GM03348 (cell line): ENCODE measurements around the gene JSRP1.
A peak's percentile ranks its signal among the peaks of the same experiment; 100 is the strongest.

Experiments
- DNase-seq: peaks from one replicate; pipeline ENCODE4 v3.0.0; 2012; ENCODE audit warnings: low spot score

The JSRP1 gene

DNA sequence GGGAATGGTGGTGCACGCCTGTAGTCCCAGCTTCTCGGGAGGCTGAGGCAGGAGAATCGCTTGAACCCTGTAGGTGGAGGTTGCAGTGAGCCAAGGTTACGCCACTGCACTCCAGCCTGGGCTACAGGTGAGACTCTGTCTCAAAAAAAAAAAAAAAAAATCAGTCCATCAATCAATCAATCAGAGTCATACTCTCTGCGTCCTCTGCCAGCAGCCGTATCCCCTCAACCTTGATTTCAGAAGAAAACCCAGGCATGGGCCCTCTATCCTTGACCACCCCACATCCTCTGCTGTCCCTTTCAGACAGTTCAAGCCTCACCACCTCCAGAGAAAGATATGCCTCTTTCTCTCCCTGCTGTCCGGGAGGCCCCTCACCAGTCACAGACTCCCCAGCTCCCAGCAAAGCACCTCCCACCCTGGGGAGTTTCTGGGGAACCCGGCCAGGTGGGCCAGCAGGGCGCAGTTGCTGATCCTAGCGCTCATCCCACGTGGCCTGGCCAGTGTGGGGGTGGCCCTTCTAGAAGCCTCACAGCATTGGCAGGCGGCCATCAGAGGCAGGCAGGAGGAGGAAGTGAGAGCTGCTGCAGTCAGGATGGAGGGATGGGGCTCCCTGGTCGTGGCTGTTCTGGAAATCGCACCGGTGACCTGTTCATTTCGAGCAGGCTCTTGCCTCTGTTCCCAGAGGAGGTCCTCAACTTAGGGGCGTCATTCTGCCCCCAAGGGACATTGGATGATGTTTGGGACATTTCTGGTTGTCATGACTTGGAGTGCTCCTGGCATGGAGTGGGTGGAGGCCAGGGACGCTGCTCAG, 10.2 kb upstream of the JSRP1 start:
- DNase-seq = peak; percentile 88

GRCh38 chr19:2261438-2262172, 5.4 kb upstream of the JSRP1 start:
- DNase-seq = no peak

GRCh38 chr19:2260341-2260805, 4.2 kb upstream of the JSRP1 start:
- DNase-seq = no peak

- DNase-seq = no peak
These were observed 3.1 kb upstream of the JSRP1 start for GRCh38 chr19:2259336-2259735.

- DNase-seq = no peak
These were observed 938 bp downstream of the JSRP1 start for GRCh38 chr19:2255112-2255845.

DNA sequence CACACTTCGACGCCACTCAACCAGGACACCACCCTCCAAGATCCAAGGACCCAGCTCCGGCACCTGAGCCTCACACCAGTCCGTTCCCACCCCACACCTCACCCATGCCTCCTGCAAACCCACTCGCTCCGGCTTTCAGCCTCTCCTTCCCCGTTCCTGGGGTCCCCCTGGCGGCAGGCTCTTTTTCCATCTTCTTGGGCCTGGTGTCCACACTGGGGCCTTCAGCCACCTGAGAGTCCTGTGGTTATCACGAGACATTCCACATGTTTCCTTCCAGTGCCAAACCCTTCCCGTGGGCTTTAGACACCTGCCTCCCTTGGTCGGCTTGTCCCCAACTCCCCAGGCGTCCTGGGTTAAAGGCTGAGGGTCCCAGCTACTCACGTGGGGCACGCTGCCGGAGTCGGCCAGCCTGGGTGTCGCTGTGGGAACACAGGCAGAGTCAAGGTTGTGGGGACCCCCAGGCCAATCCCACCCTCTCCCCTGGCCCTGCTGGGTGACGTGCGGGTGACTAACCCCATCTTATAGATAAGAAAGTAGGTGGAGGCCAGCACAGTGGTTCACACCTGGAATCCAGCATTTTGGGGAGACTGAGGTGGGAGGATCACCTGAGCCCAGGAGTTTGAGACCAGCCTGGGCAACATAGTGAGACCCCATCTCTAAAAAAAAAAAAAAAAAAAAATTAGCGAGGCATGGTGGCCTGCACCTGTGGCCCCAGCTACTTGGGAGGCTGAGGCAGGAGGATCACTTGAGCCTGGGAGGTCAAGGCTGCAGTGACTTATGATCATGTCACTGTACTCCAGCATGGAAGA, 1.9 kb downstream of the JSRP1 start:
- no peak for DNase-seq

DNA sequence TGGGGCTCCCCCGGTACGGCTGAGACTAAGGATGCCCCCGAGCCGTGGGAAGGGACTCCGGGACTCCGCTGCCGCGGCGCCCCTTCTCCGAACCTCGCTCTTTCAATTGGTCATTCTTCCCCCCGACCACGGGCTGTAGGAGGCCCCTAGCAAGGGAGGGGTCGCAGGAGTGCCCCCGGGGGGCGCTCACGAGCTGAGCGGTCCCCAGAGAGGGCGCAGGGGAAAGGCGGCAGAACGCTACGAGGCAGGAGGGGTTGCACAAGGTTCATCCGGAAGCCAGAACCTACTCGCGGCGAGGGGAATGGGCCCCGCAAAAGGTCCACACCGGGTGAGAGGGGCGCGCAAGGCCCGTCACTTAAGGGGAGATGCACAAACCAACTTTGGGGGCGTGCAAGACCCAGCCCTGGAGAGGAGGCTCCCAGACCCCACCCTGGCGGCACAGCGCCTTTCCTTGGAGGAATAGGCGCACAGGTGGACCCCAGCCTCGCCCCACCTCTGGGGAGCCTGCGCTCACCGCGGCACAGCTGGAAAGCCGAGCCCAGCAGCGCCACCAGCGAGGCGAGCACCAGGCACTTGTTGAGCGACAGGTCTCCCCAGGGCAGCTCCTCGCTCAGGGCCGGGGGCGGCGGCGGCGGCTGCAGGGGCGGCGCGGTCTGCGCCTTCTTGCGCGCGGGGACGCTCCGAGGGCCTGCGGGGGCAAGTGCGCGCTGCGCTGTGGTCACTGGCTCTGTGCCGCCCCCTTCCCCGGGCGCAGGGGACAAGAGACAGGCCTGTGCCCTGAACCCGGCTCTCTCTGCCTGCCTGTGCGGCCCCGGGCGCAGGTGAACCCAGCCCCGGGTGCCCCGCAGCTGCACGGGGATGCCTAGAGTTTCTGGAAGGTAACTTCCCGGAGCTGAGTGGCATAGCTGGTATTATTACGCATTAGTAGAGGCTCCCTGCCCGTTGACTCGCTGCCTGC, 2.8 kb downstream of the JSRP1 start:
- DNase-seq = no peak

DNA sequence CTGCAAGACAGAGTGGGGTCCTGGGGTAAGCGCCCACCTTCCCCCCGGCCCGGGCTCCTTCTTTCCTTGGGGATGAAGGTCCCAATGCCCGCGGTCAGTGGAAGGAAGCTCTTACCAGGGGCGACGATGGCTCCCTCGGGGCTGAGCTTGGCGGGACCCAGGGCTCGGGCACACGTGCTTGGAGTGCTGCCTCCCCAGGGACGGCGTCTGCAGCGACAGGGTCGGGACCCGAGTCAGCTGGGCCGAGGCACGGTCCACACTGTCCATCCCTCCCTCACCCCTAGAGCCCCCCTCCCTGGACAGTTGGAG, 3.5 kb downstream of the JSRP1 start:
- DNase-seq = no peak

GRCh38 chr19:2252055-2252796, 4.0 kb downstream of the JSRP1 start:
- no peak for DNase-seq

DNA sequence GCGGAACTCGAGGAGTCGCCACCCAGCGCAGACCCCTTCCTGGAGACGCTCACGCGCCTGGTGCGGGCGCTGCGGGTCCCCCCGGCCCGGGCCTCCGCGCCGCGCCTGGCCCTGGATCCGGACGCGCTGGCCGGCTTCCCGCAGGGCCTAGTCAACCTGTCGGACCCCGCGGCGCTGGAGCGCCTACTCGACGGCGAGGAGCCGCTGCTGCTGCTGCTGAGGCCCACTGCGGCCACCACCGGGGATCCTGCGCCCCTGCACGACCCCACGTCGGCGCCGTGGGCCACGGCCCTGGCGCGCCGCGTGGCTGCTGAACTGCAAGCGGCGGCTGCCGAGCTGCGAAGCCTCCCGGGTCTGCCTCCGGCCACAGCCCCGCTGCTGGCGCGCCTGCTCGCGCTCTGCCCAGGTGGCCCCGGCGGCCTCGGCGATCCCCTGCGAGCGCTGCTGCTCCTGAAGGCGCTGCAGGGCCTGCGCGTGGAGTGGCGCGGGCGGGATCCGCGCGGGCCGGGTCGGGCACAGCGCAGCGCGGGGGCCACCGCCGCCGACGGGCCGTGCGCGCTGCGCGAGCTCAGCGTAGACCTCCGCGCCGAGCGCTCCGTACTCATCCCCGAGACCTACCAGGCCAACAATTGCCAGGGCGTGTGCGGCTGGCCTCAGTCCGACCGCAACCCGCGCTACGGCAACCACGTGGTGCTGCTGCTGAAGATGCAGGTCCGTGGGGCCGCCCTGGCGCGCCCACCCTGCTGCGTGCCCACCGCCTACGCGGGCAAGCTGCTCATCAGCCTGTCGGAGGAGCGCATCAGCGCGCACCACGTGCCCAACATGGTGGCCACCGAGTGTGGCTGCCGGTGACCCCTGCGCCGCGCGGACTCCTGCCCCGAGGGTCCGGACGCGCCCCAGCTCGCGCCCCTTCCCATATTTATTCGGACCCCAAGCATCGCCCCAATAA, 4.8 kb downstream of the JSRP1 start:
- DNase-seq = no peak

DNA sequence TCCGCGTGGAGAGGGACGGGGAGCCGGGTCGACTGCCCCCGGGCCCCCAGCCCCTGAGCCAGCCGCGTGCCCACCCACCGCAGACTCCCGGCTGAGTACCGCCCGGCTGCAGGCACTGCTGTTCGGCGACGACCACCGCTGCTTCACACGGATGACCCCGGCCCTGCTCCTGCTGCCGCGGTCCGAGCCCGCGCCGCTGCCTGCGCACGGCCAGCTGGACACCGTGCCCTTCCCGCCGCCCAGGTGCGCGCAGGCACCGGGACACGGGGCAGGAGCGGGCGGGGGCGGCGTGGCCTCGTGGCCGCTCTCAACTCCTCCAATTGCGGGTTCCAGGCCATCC, 5.5 kb downstream of the JSRP1 start:
- no peak for DNase-seq

DNA sequence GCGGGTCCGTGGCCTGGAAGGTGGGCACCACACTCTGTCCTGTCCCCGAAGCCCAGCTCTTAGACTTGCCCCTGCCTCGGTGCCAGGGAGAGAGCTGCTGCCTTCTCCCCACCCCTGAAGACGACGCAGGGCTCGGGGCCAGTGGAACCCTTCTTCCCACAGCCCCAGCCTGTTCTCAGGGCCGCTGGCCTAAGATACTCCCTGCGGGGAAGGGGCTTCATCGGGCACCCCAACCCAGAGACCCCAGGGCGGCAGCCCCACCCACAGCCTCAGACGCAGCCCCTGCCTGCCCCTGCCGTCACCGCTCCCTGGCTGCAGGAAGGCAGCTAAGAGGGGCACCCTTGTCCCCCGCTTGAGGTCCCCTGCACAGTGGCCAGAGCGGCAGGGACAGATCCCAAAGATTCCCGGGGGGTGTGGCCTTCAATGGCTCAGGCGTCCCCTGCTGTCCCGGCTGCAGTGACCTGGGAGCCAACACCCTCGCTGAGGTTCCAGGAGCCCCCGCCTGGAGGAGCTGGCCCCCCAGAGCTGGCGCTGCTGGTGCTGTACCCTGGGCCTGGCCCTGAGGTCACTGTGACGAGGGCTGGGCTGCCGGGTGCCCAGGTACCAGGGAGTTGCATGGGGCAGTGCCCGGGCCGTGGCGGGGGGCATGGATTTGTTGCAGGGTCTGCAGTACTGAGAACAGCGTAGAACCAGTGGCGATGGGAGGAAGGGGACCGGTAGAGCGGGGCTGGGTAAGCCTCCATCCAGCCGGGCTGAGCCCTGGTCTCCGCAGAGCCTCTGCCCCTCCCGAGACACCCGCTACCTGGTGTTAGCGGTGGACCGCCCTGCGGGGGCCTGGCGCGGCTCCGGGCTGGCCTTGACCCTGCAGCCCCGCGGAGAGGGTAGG, 6.1 kb downstream of the JSRP1 start:
- DNase-seq = no peak

DNA sequence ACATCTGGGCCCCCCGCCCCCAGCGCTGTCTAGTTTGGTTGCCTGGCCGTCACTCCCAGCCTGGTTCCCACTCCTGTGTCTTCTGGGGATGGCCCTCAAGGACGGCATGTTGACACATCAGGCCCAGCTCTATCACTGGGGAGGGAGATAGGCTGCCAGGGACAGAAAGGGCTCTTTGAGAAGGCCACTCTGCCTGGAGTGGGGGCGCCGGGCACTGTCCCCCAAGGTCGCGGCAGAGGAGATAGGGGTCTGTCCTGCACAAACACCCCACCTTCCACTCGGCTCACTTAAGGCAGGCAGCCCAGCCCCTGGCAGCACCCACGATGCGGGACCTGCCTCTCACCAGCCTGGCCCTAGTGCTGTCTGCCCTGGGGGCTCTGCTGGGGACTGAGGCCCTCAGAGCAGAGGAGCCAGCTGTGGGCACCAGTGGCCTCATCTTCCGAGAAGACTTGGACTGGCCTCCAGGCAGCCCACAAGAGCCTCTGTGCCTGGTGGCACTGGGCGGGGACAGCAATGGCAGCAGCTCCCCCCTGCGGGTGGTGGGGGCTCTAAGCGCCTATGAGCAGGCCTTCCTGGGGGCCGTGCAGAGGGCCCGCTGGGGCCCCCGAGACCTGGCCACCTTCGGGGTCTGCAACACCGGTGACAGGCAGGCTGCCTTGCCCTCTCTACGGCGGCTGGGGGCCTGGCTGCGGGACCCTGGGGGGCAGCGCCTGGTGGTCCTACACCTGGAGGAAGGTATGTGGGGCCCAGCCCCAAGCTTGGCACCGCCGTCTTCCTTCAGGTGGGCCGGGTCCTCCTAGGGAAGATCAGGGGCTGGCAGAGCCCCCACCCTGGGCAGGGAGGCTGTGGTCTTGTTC, 7.0 kb downstream of the JSRP1 start, which contains the start of gene AMH:
AMH (plus strand) TSS at position 314 of the 857 bp plus-strand sequence; CDS start at position 324, 10 bp downstream.
- DNase-seq = no peak

DNA sequence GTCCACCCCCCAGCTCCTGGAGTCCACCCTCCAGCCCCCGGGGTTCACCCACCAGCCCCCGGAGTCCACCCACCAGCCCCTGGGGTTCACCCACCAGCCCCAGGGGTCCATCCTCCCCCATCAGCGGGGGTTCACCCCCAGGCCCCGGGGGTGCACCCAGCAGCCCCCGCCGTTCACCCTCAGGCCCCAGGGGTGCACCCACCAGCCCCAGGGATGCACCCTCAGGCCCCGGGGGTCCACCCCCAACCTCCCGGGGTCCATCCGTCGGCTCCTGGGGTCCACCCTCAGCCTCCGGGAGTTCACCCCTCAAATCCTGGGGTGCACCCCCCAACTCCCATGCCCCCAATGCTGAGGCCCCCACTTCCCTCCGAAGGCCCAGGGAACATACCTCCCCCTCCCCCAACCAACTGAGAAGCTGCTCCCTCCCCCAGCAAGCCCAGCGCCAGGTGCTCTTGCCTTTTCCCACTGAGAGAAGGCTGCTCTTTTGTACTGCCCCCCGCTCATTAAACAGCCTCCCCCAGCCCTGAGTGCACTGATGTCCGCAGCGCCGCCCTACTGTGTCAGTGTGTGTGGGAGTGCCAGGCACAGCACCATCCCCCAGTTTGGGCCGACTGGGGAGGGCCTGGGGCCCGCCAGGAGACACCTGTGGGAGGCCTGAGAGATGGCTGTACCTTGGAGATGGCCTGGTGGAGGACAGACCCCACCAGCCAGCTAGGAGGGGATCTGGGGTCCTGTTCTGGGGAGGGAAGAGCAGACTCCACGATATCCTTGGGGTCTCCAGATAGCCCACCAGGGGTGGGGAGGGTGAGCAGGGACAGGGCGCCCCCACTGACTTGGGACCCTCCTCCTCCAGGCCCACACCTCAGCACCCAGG, 7.8 kb downstream of the JSRP1 start:
- no peak for DNase-seq

DNA sequence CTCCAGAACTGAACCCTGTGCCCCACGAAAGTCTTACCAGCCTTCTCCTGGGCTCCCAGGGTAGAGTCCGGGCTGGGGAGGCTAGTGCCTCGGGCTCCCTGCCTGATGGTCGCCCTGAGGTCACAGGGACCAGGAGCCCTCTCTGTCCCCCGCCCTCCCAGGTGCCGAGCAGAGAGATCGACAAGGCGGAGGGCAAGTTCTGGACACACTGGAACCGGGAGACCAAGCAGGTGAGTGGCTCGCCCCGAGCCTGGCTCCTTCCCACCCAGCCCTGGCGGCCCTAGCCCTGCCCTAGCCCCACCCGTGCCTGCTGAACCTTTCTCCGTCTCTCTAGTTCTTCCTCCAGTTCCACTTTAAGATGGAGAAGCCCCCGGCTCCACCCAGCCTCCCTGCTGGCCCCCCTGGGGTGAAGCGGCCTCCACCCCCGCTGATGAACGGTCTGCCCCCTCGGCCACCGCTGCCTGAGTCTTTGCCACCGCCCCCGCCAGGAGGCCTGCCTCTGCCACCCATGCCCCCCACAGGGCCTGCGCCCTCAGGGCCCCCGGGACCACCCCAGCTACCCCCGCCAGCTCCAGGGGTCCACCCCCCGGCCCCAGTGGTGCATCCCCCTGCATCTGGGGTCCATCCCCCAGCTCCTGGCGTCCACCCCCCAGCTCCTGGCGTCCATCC, 8.7 kb downstream of the JSRP1 start:
- DNase-seq = no peak
